ENCODE measurements around the gene CS. TPM values are rescaled to one million over a fixed set of nuclear protein-coding genes. Genes with fewer than 3 reads are reported as not detected.

The CS gene
- total and polyA plus RNA-seq, 9 donors, result 48.9 to 237 (median 137) TPM

DNA sequence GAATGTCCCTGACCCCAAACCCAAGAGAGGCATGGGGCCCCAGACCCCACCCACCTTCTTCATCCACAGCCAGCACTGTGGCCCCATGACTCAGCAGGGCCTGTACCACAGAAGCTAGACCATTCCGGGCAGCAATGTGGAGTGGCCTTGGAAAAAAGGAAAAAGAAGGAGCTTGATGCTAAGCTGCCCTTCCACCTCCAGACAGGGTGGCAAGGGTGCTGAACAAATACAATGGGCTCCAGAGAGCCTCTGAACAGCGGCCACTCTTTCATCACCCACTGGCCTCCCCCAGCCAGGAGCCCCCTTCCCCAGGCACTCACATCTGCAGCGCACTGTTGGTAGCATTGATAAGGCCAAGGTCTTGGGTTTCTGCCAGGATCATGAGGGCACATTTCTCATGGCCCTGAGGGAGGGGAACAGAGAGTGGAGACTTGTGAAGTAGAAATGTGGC, 56.4 kb downstream of the CS start:
- H3K4me3 ChIP-seq, result no peak overlapping the region
- no peak for TF ChIP-seq POLR2A (IDR thresholded peaks at IDR 0.05)
- TF ChIP-seq EP300 (IDR thresholded peaks at IDR 0.05), result no peak
- TF ChIP-seq, protein P1, sequence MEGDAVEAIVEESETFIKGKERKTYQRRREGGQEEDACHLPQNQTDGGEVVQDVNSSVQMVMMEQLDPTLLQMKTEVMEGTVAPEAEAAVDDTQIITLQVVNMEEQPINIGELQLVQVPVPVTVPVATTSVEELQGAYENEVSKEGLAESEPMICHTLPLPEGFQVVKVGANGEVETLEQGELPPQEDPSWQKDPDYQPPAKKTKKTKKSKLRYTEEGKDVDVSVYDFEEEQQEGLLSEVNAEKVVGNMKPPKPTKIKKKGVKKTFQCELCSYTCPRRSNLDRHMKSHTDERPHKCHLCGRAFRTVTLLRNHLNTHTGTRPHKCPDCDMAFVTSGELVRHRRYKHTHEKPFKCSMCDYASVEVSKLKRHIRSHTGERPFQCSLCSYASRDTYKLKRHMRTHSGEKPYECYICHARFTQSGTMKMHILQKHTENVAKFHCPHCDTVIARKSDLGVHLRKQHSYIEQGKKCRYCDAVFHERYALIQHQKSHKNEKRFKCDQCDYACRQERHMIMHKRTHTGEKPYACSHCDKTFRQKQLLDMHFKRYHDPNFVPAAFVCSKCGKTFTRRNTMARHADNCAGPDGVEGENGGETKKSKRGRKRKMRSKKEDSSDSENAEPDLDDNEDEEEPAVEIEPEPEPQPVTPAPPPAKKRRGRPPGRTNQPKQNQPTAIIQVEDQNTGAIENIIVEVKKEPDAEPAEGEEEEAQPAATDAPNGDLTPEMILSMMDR (IDR thresholded peaks at IDR 0.05), result no peak
- no peaks in the 10 kb centered on the region for H3K4me1 ChIP-seq (ENCODE audit: insufficient read depth)
- H3K9me3 ChIP-seq, result no peaks in the 10 kb centered on the region
- H3K36me3 ChIP-seq, result peaks cover 3% of the 10 kb centered on the region
- no peak for DNase-seq
- peak overlapping the region in 1 of 2 donors; percentile 24 for H3K27ac ChIP-seq
- H3K27me3 ChIP-seq, result no peaks in the 10 kb centered on the region
- 19 to 46% (median 20%) methylated on average over 3 of the region's 3 CpGs for WGBS, 3 donors
- intact Hi-C loops (cut with DNase I), result no loop called here

GRCh38 chr12:56242986-56243385, 57.1 kb downstream of the CS start:
- Histone ChIP-seq H3K36me3 (peaks cover 3% of the 10 kb centered on the region), H3K4me3 (no peak overlapping the region), H3K4me1 (ENCODE audit: insufficient read depth) (no peaks in the 10 kb centered on the region), H3K9me3 (no peaks in the 10 kb centered on the region), H3K27ac (peak overlapping the region in 1 of 2 donors; percentile 24), H3K27me3 (no peaks in the 10 kb centered on the region)
- no peak for TF ChIP-seq POLR2A (IDR thresholded peaks at IDR 0.05)
- TF ChIP-seq, protein P1 (IDR thresholded peaks at IDR 0.05), result no peak
- DNase-seq, result no peak
- intact Hi-C loops (cut with DNase I), result no loop called here
- 74 to 78% (median 76%) methylated on average over 11 to 13 of the region's 13 CpGs for WGBS, 3 donors

GRCh38 chr12:56241424-56242303, 58.5 kb downstream of the CS start:
- Histone ChIP-seq H3K36me3 (peaks cover 3% of the 10 kb centered on the region), H3K27me3 (no peaks in the 10 kb centered on the region), H3K4me1 (ENCODE audit: insufficient read depth) (no peaks in the 10 kb centered on the region), H3K9me3 (no peaks in the 10 kb centered on the region), H3K4me3 (no peak overlapping the region), H3K27ac (no peak overlapping the region)
- no peak for DNase-seq
- WGBS, 3 donors, result 68 to 73% (median 73%) methylated on average over 9 of the region's 9 CpGs
- intact Hi-C loops (cut with DNase I), result no loop called here
- TF ChIP-seq, protein P1 (IDR thresholded peaks at IDR 0.05), result no peak
- TF ChIP-seq EP300 (IDR thresholded peaks at IDR 0.05) (no peak), POLR2A (IDR thresholded peaks at IDR 0.05) (no peak)

- Histone ChIP-seq H3K36me3 (no peaks in the 10 kb centered on the region), H3K4me3 (no peak overlapping the region), H3K27ac (no peak overlapping the region), H3K4me1 (ENCODE audit: insufficient read depth) (no peaks in the 10 kb centered on the region), H3K9me3 (no peaks in the 10 kb centered on the region), H3K27me3 (no peaks in the 10 kb centered on the region)
- intact Hi-C loops (cut with DNase I), result no loop called here
- WGBS, 3 donors, result 51 to 59% (median 53%) methylated on average over 11 of the region's 11 CpGs
- DNase-seq, result no peak
- TF ChIP-seq POLR2A (IDR thresholded peaks at IDR 0.05) (no peak), EP300 (IDR thresholded peaks at IDR 0.05) (no peak)
- TF ChIP-seq, protein P1 (IDR thresholded peaks at IDR 0.05), result no peak
Measured at GRCh38 chr12:56237552-56237951, 62.6 kb downstream of the CS start.
